ENCODE results near the gene CDR2. TPM values are rescaled to one million over a fixed set of nuclear protein-coding genes. Genes with fewer than 3 reads are reported as not detected.
A peak's percentile ranks its signal among the peaks of the same experiment; 100 is the strongest.

Gene CDR2
- total and polyA plus RNA-seq, 2 of the 13 experiments (the other 11 are each of a cell fraction or from before 2014, with no cell fraction given): 59.0 to 78.9 TPM

- CTCF ChIA-PET (ENCODE audit: low intra/inter-chr PET ratio, low total read pairs): no interaction called here
Measured at GRCh38 chr16:22347100-22347820, 27.2 kb downstream of the CDR2 start.

More at GRCh38 chr16:22347100-22347820, 27.2 kb downstream of the CDR2 start:
- WGBS (ENCODE audit: low lambda C conversion rate): 96% methylated on average over 20 of the region's 20 CpGs
- peaks cover 12% of the 10 kb centered on the region; the same call in 1 of the 2 replicates for H4K20me1 ChIP-seq (ENCODE audit: insufficient read depth, low read length)
- H3K4me3 ChIP-seq (replicated peaks in 1 of 3; ENCODE audit: insufficient read depth in 1 of 3, low read depth in 2 of 3, low read length in 3 of 3): no peak overlapping the region
- FAIRE-seq (no peak), ATAC-seq (peak; percentile 26), DNase-seq (ENCODE audit: low spot score) (no peak)
- H3K9me3 ChIP-seq (ENCODE audit: low read length): no peaks in the 10 kb centered on the region
- no TSS peak for BruUV-seq (replicated peaks)
- TF ChIP-seq TEAD3 (CRISPR knock-in tag; optimal IDR thresholded peaks at IDR 0.05; ENCODE audit: borderline replicate concordance): peak; percentile 15
- TF ChIP-seq ZNF501 (CRISPR knock-in tag; IDR thresholded peaks at IDR 0.05): 0 out of 2 replicates have a peak, but pooled peaks have one; percentile 12
- TF ChIP-seq ZNF614 (CRISPR knock-in tag; IDR thresholded peaks at IDR 0.05; ENCODE audit: borderline replicate concordance): no peak
- peak; percentile 65 for TF ChIP-seq RBM22 (optimal IDR thresholded peaks at IDR 0.05; ENCODE audit: low read length)
- peak; percentile 51 for TF ChIP-seq AGO2 (optimal IDR thresholded peaks at IDR 0.05; ENCODE audit: low read depth, low read length)
- no peak for TF ChIP-seq SP140L (CRISPR knock-in tag; IDR thresholded peaks at IDR 0.05; ENCODE audit: borderline replicate concordance)
- no peak for TF ChIP-seq BRD4 (CRISPR knock-in tag; IDR thresholded peaks at IDR 0.05)
- no peak for TF ChIP-seq ZSCAN9 (CRISPR knock-in tag; IDR thresholded peaks at IDR 0.05; ENCODE audit: borderline replicate concordance)
- TF ChIP-seq SALL1 (CRISPR knock-in tag; IDR thresholded peaks at IDR 0.05): 0 out of 2 replicates have a peak, but pooled peaks have one; percentile 7
- TF ChIP-seq FOXO1 (CRISPR knock-in tag; IDR thresholded peaks at IDR 0.05): 0 out of 2 replicates have a peak, but pooled peaks have one; percentile 9
- no peak for TF ChIP-seq AGO1 (IDR thresholded peaks at IDR 0.05; ENCODE audit: low read depth, low read length, poor library complexity, severe bottlenecking)
- peak; percentile 28; the same call in 1 of the 2 replicates for TF ChIP-seq ZNF687 (CRISPR knock-in tag; IDR thresholded peaks at IDR 0.05)
- peak; percentile 47; the same call in 1 of the 2 replicates for TF ChIP-seq ZBTB38 (CRISPR knock-in tag; IDR thresholded peaks at IDR 0.05)
- TF ChIP-seq ZC3H13 (CRISPR knock-in tag; IDR thresholded peaks at IDR 0.05): 0 out of 2 replicates have a peak, but pooled peaks have one; percentile 13
- TF ChIP-seq ZNF768 (CRISPR knock-in tag; IDR thresholded peaks at IDR 0.05): 0 out of 2 replicates have a peak, but pooled peaks have one; percentile 38
- H3K27ac ChIP-seq (ENCODE audit: extremely low read length, insufficient read depth, low read length): no peak overlapping the region
- no peaks in the 10 kb centered on the region for H3K27me3 ChIP-seq (ENCODE audit: control insufficient read depth in 1 of 2, insufficient read depth in 2 of 2, low read length in 2 of 2)
- H2AFZ ChIP-seq (ENCODE audit: low read length): no peak overlapping the region
- intact Hi-C loops (cut with micrococcal nuclease; ENCODE audit: unreplicated experiment): no loop called here
- peaks cover 39 to 69% of the 10 kb centered on the region in 2 experiments for H3K36me3 ChIP-seq (replicated peaks in 1 of 2; ENCODE audit: control insufficient read depth in 1 of 2, insufficient read depth in 2 of 2, low read length in 2 of 2)
- no peak overlapping the region for H3K4me2 ChIP-seq (ENCODE audit: low read depth, low read length)
- POLR2A ChIA-PET: interaction anchor here (2.1 kb wide), 1 partner anchor 26 kb away, joined by 6 read pairs; no protein-coding TSS in a partner anchor
- no peak overlapping the region for H3K9ac ChIP-seq (ENCODE audit: insufficient read depth, low read depth, low read length)
- in situ Hi-C loops (cut with HindIII; ENCODE audit: extremely low pct_ligation_motif_present, low pct_unique_long_range_greater_than_20kb): loop anchor here (25.0 kb wide), 2 partner anchors 785 to 1185 kb away; partner anchors contain the start of genes DNAH3 and LDAF1
- 0 out of 2 replicates have a peak, but pooled peaks cover under 1% of the 10 kb centered on the region for H3K4me1 ChIP-seq (ENCODE audit: insufficient read depth, low read length)
- H3K79me2 ChIP-seq (ENCODE audit: insufficient read depth, low read length): peaks cover 12% of the 10 kb centered on the region

All from HepG2 (cell line).